WTC11 (cell line): ENCODE data around the gene NANOS2.

Experiments used
- AFF4 ChIP-seq: sonication (generic); formaldehyde crosslinking; IDR thresholded peaks from 2 replicates; pipeline ENCODE4 v1.8.1; 2023; ENCODE audit warnings: mild to moderate bottlenecking, missing genetic modification reagents, borderline replicate concordance
- CTCF ChIP-seq: fragments of 200-600 bp; IDR thresholded peaks from 2 replicates; pipeline ENCODE4 v1.8.0; 2022; ENCODE audit warnings: antibody characterized with exemption
- ELF4 ChIP-seq: sonication (generic); formaldehyde crosslinking; IDR thresholded peaks from 2 replicates; pipeline ENCODE4 v1.8.1; 2022; ENCODE audit warnings: low read depth, mild to moderate bottlenecking, moderate library complexity, missing genetic modification reagents
- JUN ChIP-seq: sonication (generic); formaldehyde crosslinking; IDR thresholded peaks from 2 replicates; pipeline ENCODE4 v1.8.0; 2023; ENCODE audit warnings: mild to moderate bottlenecking, missing genetic modification reagents
- NFYB ChIP-seq: sonication (generic); formaldehyde crosslinking; conservative IDR thresholded peaks from 2 replicates; pipeline ENCODE4 v1.8.0; 2022; ENCODE audit warnings: low read depth, missing genetic modification reagents
- TCF7 ChIP-seq: sonication (generic); formaldehyde crosslinking; IDR thresholded peaks from 2 replicates; pipeline ENCODE4 v1.8.0; 2022; ENCODE audit warnings: mild to moderate bottlenecking, low read depth, missing genetic modification reagents, moderate library complexity
- TEAD1 ChIP-seq: sonication (generic); formaldehyde crosslinking; IDR thresholded peaks from 2 replicates; pipeline ENCODE4 v1.8.0; 2022; ENCODE audit warnings: mild to moderate bottlenecking, missing genetic modification reagents
- TF ChIP-seq, protein P1 (sequence below): sonication (generic); formaldehyde crosslinking; IDR thresholded peaks from 2 replicates; pipeline ENCODE4 v1.8.1; 2022; ENCODE audit warnings: mild to moderate bottlenecking, missing genetic modification reagents, moderate library complexity, borderline replicate concordance

DNA sequence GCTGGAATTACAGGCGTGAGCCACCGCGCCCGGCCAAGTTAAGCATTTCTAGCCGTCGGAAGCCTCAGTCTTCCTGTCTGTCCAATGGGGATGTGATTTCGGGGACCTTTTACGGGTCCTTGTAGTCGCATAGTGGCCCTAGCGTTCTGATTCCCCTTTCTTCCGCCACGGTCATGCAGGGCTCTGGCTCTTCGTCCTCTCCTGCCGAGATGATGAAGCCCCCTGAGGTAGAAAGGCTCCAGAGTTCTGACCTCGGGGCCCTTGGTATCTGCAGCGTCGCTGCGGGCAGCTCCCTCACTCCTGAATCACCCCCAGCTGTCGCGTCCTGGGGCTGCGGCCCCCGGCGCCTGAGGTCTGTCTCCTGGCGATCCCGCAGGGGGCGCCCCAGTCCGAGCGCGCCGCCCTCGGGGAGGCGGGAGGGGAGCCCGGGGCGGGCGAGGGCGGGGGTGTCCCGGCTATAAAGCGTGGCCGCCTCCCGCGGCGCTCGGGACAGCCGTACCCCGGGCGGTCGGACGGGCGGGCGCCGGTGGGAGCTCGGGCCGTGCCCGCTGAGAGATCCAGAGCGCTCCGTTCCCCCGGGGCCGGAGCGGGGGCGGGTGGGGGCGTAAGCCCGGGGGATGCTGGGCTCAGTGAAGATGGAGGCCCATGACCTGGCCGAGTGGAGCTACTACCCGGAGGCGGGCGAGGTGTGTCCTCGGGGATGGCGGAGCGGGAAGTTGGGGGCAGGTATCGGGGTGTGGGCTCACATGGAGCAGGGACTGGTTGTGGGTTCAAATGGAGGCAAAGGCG, 50.5 kb downstream of the NANOS2 start, which contains the start of gene FOXA3:
- no peak for TF ChIP-seq AFF4 (CRISPR knock-in tag)
- peak; percentile 62 for TF ChIP-seq CTCF
- TF ChIP-seq, protein P1, sequence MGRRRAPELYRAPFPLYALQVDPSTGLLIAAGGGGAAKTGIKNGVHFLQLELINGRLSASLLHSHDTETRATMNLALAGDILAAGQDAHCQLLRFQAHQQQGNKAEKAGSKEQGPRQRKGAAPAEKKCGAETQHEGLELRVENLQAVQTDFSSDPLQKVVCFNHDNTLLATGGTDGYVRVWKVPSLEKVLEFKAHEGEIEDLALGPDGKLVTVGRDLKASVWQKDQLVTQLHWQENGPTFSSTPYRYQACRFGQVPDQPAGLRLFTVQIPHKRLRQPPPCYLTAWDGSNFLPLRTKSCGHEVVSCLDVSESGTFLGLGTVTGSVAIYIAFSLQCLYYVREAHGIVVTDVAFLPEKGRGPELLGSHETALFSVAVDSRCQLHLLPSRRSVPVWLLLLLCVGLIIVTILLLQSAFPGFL (CRISPR knock-in tag): no peak
- TF ChIP-seq JUN: no peak
- TF ChIP-seq ELF4 (CRISPR knock-in tag): no peak
- no peak for TF ChIP-seq TCF7 (CRISPR knock-in tag)
- TF ChIP-seq TEAD1 (CRISPR knock-in tag): no peak
- TF ChIP-seq NFYB (CRISPR knock-in tag): no peak
